ENCODE results near the gene SCART1. TPM values are rescaled to one million over a fixed set of nuclear protein-coding genes. Genes with fewer than 3 reads are reported as not detected.

SCART1 gene
- total and polyA plus RNA-seq, 10 of the 15 experiments (the other 5 are each of a cell fraction or from before 2014, with no cell fraction given), result 0.05 to 22.0 (median 0.58) TPM

DNA sequence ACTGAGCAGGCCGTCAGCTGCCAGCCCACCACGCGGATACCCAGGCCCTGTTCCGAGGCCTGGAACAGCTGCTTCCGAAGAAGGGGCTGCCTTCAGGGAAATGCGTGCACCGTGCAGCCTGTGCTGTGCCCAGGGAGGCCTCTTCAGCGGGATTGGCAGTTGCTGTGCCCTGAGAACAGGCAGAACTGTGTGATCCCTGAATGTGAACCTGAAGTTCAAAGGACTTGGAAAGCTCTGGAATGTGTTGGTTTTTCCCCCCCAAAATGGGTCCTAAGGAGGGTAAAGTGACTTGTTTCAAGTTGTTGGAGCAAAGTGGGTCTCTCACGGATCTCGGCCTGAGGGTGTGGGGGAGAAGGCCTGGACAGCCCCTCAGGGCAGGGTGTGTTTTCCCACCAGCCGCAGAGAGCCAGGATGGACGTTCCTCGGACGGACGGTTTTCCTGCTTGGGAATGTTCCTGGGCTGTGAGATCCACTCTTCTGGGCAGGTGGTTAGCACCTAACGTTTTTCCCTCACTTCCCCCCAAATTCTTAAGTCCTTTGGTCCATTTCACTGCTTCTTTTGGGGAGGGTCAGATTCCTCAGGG is 31.4 kb upstream of the SCART1 start:
- SMC1A ChIA-PET (ENCODE audit: uncharacterized antibody, unreplicated experiment), result no interaction called here
- H4K20me1 ChIP-seq (ENCODE audit: control insufficient read depth, insufficient read depth), result no peaks in the 10 kb centered on the region
- POLR2A ChIA-PET, result interaction anchor here (0.5 kb wide), 1 partner anchor 20 kb away, joined by 3 read pairs; no protein-coding TSS in a partner anchor
- no peaks in the 10 kb centered on the region for H3K4me1 ChIP-seq (ENCODE audit: control insufficient read depth, insufficient read depth, low read length)
- no peak overlapping the region for H3K9ac ChIP-seq (ENCODE audit: control insufficient read depth, insufficient read depth, low read length)
- no peak overlapping the region for H3K4me3 ChIP-seq
- FAIRE-seq, result no peak
- no peak overlapping the region for H2AFZ ChIP-seq (ENCODE audit: control insufficient read depth, low read depth, low read length)
- intact Hi-C loops (cut with micrococcal nuclease; ENCODE audit: unreplicated experiment), result no loop called here
- RAD21 ChIA-PET (ENCODE audit: unreplicated experiment), result no interaction called here
- 84% methylated on average over 16 of the region's 16 CpGs for WGBS (ENCODE audit: insufficient coverage, insufficient replicate concordance, low lambda C conversion rate, missing lambda C conversion rate)
- TF ChIP-seq PML (IDR thresholded peaks at IDR 0.05; ENCODE audit: low read length), result 0 out of 2 replicates have a peak, but pooled peaks have one; percentile 30
- no peak for TF ChIP-seq E2F4 (IDR thresholded peaks at IDR 0.05; ENCODE audit: low read depth, low read length)
- TF ChIP-seq BHLHE40 (IDR thresholded peaks at IDR 0.05; ENCODE audit: borderline replicate concordance in 1 of 2, low read depth in 2 of 2, low read length in 1 of 2), result no peak
- TF ChIP-seq POLR2A (IDR thresholded peaks at IDR 0.05; ENCODE audit: low read depth, low read length), result 0 out of 2 replicates have a peak, but pooled peaks have one; percentile 10
- no peak for TF ChIP-seq CEBPZ (IDR thresholded peaks at IDR 0.05; ENCODE audit: low read depth, low read length)
- DNase-seq (ENCODE audit: low read depth, low spot score), result no peak
- CTCF ChIA-PET, result no interaction called here
- H3K4me2 ChIP-seq (ENCODE audit: control insufficient read depth, insufficient read depth), result no peak overlapping the region
- no peaks in the 10 kb centered on the region for H3K79me2 ChIP-seq (ENCODE audit: control insufficient read depth, insufficient read depth, low read length)
- H3K27ac ChIP-seq (ENCODE audit: control insufficient read depth, insufficient read depth), result no peak overlapping the region
- BruUV-seq (replicated peaks), result no TSS peak
- no peaks in the 10 kb centered on the region for H3K9me3 ChIP-seq (replicated peaks; ENCODE audit: control insufficient read depth, insufficient read depth, low read length)
- no peaks in the 10 kb centered on the region for H3K27me3 ChIP-seq (replicated peaks in 1 of 2; ENCODE audit: control insufficient read depth in 2 of 2, insufficient read depth in 2 of 2, low read length in 1 of 2)
- peaks cover 2 to 17% of the 10 kb centered on the region in 2 experiments; a peak in 3 of 4 replicates for H3K36me3 ChIP-seq (ENCODE audit: control insufficient read depth in 2 of 2, insufficient read depth in 2 of 2, low read length in 1 of 2)
- in situ Hi-C loops (cut with MboI), result loop anchor here (5.0 kb wide), 1 partner anchor 150 kb away; no protein-coding TSS in a partner anchor
- ATAC-seq, result no peak
